ENCODE results near the gene KRTAP9-3.
"Not testable (repeated sequence)": the region's sequence is repeated elsewhere in the genome, so short reads cannot be mapped to it uniquely, and the experiment has no call there.

The KRTAP9-3 gene

GRCh38 chr17:41271858-41272257 is 39.6 kb downstream of the KRTAP9-3 start:
- DNase-seq (ENCODE audit: extremely low read depth, low read depth) = no peak
- no peak overlapping the region for H3K4me3 ChIP-seq (replicated peaks; ENCODE audit: low read depth, low read length)
- no peak for TF ChIP-seq CTCF (IDR thresholded peaks at IDR 0.05; ENCODE audit: low read depth, low read length, missing control alignments)

- not testable (repeated sequence) for H3K4me3 ChIP-seq (replicated peaks; ENCODE audit: low read depth, low read length); DNase-seq (ENCODE audit: extremely low read depth, low read depth)
These were observed 43.5 kb downstream of the KRTAP9-3 start, which contains the start of gene KRTAP9-7 for GRCh38 chr17:41275648-41276190. Gene KRTAP9-7, plus strand, starts transcription at chr17:41275698. Its CDS starts 0 bp downstream, at chr17:41275698.

- no peak overlapping the region for H3K4me3 ChIP-seq (replicated peaks; ENCODE audit: low read depth, low read length)
- no peak for TF ChIP-seq CTCF (IDR thresholded peaks at IDR 0.05; ENCODE audit: low read depth, low read length, missing control alignments)
- DNase-seq (ENCODE audit: extremely low read depth, low read depth) = no peak
These were observed 46.1 kb downstream of the KRTAP9-3 start for GRCh38 chr17:41278176-41278955.
